Activated CD8-positive, alpha-beta memory T cell treated with anti-CD3 and anti-CD28 coated beads for 36 hours (primary cell): Measurements from ENCODE around the gene SLC38A6. TPM values are rescaled to one million over a fixed set of nuclear protein-coding genes. Genes with fewer than 3 reads are reported as not detected.
"Not testable (repeated sequence)": the region's sequence is repeated elsewhere in the genome, so short reads cannot be mapped to it uniquely, and the experiment has no call there.

ENCODE experiments used
- CTCF ChIA-PET: fragments of 350-600 bp; sonication (Branson Sonifier 250); formaldehyde crosslinking; loops from one replicate; lab custom pipeline; 2021; ENCODE audit warnings: antibody characterized with exemption; lab: Charles Lee
- POLR2A ChIA-PET: fragments of 350-600 bp; sonication (Branson Sonifier 250); formaldehyde crosslinking; loops from one replicate; lab custom pipeline; 2021; ENCODE audit warnings: antibody characterized with exemption; lab: Charles Lee
- total RNA-seq, 2 experiments: library from RNA; stranded (reverse); gene quantifications; one replicate each; pipeline ENCODE4 v1.2.3, GENCODE V29; 2021

The SLC38A6 gene
- total RNA-seq, 2 experiments from 2014 or later = 4.4 to 4.7 TPM

GRCh38 chr14:61041704-61042103 is 60.7 kb downstream of the SLC38A6 start:
- CTCF ChIA-PET = no interaction called here
- POLR2A ChIA-PET = no interaction called here

DNA sequence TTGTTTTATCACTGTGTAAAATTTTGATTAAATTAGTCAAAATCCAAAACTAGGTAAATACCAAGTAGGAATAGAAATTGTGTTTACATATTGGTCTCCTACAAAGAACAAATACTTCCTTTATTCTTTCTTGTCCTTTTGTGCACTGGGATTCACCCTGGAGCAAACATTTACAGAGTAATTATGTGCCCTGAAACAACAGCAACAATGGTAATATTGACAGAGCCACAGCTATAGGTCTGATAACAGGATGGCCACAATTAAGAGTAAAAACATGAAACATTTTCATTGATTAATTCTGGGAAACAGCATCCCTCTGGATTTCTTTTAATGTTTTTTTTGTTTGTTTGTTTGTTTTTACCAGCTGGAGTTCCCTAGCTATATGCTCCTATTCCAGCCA is 61.2 kb downstream of the SLC38A6 start:
- CTCF ChIA-PET = no interaction called here
- POLR2A ChIA-PET = no interaction called here

DNA sequence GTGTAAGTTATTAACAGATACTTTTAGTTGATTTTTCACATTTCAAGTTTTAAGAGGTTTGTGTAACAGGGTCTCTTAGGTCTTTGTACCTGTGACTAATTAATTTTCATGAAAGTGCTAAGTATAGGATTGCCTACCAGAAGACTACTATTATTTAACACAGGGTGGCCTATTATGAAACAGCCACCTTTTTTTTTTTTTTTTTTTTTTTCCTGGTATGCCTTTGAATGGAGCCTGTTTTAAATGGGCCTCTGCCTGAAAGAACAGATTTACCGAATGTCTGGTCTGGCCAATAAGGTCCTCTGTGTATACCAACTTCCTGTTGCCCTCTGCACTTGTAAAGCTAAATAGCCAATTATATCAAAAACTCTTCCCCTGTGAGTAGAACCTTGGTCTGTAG is 62.5 kb downstream of the SLC38A6 start:
- POLR2A ChIA-PET = no interaction called here
- CTCF ChIA-PET = interaction anchor here (0.6 kb wide), 1 partner anchor 62 kb away, joined by 3 read pairs; no protein-coding TSS in a partner anchor

DNA sequence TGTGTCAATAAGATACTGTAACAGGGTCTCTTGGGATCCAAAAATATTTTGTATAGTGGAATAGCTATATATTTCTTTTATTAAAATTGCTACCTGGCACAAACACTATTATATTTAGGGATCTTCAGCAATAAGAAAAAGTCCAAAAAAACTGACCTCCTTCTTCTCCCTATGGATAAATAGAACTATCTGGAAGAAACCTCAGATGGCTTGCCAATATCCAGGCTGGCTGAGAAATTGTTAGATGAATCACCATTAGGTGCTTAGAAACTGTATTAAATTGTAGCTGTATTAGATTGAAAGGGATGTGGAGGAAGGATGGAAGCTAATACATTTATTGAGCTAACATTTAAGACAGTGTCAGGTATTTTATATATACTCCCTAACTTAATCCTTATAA is 66.0 kb downstream of the SLC38A6 start:
- CTCF ChIA-PET = no interaction called here

DNA sequence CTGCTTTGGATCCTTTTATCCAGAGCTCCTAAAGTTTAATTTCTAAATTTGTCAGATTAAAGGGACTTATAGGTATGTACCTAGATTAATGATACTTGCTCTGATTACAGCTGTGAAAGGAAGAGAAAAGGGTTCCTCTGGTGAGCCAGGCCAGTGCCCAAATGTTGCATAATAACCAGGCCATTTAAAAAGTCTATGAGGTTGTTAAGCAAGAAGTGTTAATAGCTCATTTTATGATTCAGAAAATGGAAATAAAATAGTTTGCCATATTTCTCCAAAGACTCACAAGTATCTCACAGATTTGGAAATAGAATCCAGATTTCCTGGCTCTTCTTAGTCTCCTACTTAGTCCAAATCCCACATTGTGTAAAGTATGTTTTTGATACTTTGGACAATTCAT is 67.6 kb downstream of the SLC38A6 start:
- ChIA-PET POLR2A (no interaction called here), CTCF (no interaction called here)

More for the DNA sequence above, 66.0 kb downstream of the SLC38A6 start:
- POLR2A ChIA-PET = no interaction called here

DNA sequence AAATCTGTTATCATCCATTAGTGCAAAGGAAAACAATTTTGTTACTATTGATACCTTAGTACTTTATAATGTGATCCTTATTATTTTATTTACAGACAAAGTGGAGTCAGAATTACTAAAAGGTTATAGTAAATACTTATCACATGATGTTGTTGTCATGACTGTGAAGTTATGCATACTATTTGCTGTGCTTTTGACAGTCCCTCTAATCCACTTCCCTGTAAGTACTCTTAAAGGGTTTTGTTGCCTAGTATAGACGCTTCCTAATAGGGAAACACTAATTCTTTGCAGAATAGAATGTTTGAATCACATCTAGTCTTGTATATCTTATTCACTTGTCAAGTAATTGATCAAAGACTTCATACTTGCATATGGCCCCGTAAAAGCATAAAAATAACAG is 69.4 kb downstream of the SLC38A6 start:
- ChIA-PET POLR2A (no interaction called here), CTCF (no interaction called here)

DNA sequence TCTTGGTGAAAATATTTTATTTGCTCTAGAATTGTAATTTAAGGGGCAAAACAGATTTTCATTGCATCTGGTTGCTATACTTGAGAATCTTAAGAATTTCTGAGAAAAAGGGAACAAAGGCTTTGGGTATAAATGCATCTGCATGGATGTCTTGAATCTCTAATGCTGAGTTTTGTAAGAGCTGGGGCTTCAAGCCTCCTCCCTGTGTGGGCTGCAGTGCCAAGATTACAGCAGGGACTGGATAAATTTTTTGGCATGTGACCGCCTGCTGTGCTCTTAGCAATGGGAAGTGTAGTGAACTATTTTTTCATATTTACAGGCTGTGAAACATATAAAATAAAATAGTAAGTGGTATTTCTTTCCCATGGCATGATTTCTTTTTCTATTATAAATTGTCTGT is 70.0 kb downstream of the SLC38A6 start:
- CTCF ChIA-PET = no interaction called here
- POLR2A ChIA-PET = no interaction called here

- ChIA-PET CTCF (no interaction called here), POLR2A (no interaction called here)
These were observed 70.6 kb downstream of the SLC38A6 start for GRCh38 chr14:61051621-61052020.

- ChIA-PET CTCF (no interaction called here), POLR2A (no interaction called here)
These were observed 82.4 kb downstream of the SLC38A6 start for GRCh38 chr14:61063461-61063860.

GRCh38 chr14:61064210-61064609 is 83.2 kb downstream of the SLC38A6 start:
- POLR2A ChIA-PET = no interaction called here
- CTCF ChIA-PET = no interaction called here

DNA sequence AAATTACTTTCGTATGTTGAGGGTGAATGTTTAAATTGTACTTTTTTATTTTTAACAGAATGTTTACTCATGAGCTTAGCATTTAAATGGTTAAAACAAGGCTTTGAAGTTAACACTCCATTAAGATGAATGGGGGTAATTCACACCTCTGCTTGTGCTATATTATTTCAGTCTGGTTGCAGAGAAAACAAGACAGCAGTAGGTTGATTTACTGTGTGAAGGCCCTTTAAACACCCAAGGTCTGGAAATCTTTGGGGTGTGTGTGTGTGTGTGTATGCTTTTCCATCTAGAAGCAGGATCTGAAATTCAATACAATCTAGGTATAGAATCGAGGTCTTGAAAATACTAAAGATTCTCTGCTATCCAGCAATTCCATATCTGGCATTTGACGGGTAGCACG is 83.8 kb downstream of the SLC38A6 start:
- CTCF ChIA-PET = no interaction called here
- POLR2A ChIA-PET = no interaction called here

DNA sequence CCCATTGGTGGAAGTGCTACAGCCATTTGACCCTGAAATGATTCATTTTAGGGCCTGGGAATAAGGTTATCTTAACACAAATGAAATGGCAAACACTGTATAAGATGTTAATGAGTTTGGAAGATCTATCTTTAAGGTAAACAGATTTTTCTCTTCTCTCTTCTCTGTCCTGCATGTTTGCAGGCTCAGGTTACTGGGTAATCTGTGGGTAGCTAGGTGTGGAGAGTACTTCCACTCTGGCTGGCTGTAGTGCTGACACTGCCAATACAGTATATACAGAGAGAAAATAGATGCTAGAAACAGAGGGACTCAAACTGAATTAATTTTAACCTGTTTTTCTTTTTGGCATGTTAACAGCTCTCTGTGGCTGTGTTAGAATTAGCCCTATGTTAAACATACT is 84.6 kb downstream of the SLC38A6 start:
- ChIA-PET CTCF (no interaction called here), POLR2A (no interaction called here)

DNA sequence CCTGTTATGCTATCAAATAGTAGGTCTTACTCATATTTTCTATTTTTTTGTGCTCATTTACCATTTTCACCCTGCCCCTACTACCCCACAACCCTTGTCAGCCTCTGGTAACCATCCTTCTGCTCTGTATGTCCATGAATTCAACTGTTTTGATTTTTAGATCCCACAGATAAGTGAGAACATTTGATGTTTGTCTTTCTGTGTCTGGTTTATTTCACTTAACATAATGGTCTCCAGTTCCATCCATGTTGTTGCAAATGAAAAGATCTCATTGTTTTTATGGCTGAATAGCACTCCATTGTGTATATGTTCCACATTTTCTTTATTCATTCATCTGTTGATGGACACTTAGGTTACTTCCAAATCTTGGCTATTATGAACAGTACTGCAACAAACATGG is 91.4 kb downstream of the SLC38A6 start:
- POLR2A ChIA-PET, CTCF ChIA-PET: not testable (repeated sequence)

DNA sequence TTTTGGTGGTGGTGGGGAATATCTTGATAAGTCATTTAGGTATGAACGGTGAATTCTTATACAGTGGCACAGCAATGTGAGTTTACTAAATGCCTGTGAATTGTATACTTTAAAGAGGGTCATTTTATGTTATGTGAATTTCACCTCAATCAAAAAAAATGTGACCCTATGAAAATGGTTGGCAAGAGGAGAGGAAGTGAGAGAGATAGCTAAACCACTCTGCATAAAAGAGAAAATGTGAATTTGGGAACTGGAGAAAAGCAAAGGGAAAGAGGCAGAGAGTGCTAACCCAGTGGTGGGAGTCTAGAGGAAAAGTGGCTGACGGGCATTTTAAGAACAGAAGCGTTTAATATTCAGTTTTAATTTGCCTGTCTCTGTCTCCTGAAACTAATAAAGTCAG is 93.8 kb downstream of the SLC38A6 start:
- ChIA-PET POLR2A (no interaction called here), CTCF (no interaction called here)

DNA sequence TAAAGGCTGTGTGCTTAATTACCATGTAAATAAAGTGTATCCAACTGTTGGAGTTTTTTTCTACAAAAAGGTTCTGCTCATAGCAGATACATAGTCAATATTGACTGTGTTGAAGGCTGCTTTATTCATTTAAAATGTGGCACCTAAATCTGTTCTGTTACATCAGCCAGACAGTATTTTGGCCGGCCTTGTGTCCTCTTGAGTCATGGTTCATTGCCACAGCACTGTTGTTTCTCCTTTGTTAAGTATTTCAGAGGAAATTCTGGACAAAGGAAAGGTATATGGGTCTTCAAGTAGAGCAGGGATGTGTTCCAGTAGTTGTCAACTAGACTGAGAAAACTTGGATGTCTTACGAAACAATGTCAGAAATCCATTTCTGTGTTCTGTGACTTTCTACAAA is 95.5 kb downstream of the SLC38A6 start:
- ChIA-PET CTCF (no interaction called here), POLR2A (no interaction called here)

GRCh38 chr14:61077437-61077836 is 96.4 kb downstream of the SLC38A6 start:
- CTCF ChIA-PET = interaction anchor here (1.0 kb wide), 1 partner anchor 12 kb away, joined by 4 read pairs; no protein-coding TSS in a partner anchor

DNA sequence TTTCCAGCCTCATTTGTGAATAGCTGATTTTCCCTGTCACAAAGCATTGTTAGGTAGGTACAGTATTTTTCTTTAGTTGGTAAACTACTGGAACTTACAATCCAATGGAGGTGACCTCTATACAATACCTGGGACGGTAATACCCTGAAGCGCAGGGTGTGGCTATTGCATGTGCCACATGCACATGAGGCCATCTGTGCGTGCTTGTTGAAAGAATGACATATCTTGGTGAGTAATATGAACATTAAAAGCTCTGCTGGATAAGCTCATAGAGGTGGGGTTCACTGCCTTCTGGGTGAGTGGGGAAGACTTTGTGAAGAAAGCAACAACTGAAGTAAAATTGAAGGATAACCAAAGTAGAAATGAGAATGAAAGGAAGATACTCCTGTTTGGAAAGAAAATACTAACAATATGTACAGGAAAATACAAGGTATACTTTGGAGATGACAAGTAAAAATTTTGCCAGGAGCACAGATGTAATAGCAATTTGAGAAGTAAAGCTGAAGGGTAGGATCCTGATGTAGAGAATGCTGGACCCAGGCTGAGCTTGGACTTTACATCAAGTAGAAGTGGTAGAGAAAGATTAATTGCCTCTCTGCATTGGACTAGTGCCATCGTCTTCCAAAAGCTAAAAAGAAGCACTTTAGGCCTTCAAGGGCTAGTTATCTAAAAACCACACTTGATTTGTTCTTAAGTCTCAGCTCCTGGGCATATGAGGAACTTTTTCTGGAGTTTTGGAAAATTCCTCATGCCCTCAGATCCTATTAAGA is 97.1 kb downstream of the SLC38A6 start:
- CTCF ChIA-PET = interaction anchor here (1.0 kb wide), 1 partner anchor 12 kb away, joined by 4 read pairs; no protein-coding TSS in a partner anchor
- POLR2A ChIA-PET = no interaction called here

More at GRCh38 chr14:61077437-61077836, 96.4 kb downstream of the SLC38A6 start:
- POLR2A ChIA-PET = no interaction called here

GRCh38 chr14:61080591-61081010 is 99.6 kb downstream of the SLC38A6 start:
- POLR2A ChIA-PET = no interaction called here

DNA sequence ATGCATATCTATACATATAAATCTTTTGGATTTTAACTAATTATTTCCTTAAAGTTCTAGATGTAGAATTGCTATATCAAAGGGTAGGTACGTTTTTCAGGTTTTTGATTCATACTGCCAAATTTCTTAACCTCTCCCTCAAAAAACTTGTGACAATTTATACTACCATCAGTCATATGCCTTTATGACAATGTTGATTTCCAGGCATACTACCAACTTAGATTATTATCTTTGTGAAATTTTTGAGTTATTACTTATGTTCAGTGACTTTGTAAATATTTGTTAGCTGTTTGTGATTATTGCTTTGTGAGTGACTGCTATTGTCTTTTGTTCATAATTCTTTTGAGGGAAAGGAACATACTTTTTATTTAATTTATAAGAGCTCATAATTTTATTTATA is 107.0 kb downstream of the SLC38A6 start:
- ChIA-PET CTCF (no interaction called here), POLR2A (no interaction called here)

More at GRCh38 chr14:61080591-61081010, 99.6 kb downstream of the SLC38A6 start:
- CTCF ChIA-PET = no interaction called here

DNA sequence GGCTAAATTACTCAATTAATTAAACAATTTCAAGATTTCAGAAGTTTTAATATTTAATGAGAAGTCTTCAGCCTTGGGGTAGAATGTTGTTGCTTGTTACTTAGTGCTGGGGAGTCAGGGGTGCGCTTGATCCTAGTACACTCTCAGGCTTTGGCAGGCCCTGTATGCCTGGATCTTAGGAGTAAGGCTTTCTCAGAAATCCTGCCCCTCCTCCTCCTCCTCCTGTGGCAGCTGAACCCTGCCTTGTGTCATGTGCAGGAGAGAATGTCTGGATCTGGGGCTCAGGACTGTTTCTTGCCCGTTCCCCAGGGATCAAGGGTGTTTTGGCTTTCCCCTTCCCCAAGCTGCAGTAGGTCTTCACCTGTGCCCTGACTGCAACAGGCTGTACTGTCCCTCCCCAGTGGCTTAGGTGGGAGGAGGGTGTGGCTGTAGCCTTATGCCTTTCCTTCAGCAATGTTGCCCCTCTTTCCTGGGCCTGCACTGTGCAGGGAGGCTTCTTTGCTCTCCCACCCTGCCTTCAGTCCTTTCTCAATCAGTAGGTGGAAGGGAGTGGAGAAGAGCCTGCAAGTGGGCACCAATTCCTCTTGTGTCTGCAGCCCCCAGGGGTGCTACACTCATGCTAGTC is 108.2 kb downstream of the SLC38A6 start:
- CTCF ChIA-PET = interaction anchor here (0.8 kb wide), 1 partner anchor 11 kb away, joined by 4 read pairs; no protein-coding TSS in a partner anchor
- POLR2A ChIA-PET = no interaction called here
